GM12872 (cell line): ENCODE data around the gene STK4.

Experiments
- TF ChIP-seq, protein P1 (sequence below): IDR thresholded peaks from 3 replicates; pipeline ENCODE4 v1.5.1; 2011; ENCODE audit warnings: low read depth, mild to moderate bottlenecking, low read length, moderate library complexity; ENCODE audit not compliant: insufficient read depth

STK4 gene

DNA sequence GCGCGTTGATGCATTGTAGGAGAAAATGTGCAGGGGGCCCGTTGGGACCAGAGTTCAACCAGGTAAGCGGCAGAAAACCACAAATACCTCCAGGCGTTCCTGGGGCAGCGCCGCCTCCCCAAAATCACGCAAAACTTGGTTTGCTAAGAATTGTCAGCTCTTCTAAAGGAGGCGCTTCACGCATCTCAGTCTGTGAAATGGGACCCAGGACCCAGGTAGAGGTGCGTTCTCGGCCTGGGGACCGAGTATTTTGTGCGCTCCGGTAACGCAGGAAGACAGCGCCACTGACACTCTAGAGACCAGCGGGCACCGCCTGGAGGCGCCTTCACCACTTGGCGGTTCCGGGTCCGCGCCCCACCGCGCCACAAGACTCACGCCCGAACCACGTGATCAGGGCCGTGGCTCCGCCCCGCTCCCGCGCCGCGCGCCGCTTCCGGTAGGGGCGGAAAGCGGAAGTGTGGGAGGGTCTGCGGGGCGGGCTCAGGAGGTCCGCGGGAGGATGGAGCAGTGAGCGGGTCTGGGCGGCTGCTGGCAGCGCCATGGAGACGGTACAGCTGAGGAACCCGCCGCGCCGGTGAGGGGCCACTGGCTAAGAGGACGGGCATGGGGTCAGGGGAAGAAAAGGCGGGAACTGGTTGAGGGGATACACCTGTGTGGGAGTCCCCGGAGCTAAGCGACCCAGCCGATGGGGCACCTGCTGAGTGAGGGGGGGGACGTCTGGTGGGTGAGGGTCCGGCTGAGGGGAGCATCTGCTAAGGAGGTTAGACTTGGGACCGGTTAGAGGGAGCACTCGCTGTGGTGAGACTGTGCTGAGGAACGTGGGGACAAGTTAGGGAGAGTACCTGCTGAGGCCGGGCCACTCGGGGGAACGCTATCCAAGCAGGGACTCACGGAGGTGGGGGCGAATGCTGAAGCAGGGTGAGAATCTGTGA lies at the start of gene STK4:
Gene STK4, plus strand, starts transcription at position 483 of the 932 bp plus-strand sequence. Its CDS starts 57 bp downstream, at position 540.
- TF ChIP-seq, protein P1, sequence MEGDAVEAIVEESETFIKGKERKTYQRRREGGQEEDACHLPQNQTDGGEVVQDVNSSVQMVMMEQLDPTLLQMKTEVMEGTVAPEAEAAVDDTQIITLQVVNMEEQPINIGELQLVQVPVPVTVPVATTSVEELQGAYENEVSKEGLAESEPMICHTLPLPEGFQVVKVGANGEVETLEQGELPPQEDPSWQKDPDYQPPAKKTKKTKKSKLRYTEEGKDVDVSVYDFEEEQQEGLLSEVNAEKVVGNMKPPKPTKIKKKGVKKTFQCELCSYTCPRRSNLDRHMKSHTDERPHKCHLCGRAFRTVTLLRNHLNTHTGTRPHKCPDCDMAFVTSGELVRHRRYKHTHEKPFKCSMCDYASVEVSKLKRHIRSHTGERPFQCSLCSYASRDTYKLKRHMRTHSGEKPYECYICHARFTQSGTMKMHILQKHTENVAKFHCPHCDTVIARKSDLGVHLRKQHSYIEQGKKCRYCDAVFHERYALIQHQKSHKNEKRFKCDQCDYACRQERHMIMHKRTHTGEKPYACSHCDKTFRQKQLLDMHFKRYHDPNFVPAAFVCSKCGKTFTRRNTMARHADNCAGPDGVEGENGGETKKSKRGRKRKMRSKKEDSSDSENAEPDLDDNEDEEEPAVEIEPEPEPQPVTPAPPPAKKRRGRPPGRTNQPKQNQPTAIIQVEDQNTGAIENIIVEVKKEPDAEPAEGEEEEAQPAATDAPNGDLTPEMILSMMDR, result peak; percentile 65

DNA sequence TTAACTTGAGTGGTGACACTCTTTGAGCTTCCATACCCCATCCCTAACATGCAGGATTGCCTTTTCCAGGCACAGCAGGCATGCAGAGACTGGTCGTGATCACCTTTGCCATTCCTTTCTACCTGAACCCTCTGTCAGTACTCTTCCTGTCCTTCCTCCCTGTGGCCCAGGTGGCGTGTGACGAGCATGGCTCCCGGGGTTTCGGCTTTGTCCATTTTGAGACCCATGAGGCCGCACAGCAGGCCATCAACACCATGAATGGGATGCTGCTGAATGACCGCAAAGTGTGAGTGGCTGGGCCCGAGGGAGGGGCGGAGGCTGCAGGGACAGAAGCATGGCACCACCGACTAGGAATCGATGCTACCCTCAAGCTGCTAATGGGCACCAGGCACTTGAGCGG lies 49.7 kb upstream of the STK4 start:
- TF ChIP-seq, protein P1, result no peak

DNA sequence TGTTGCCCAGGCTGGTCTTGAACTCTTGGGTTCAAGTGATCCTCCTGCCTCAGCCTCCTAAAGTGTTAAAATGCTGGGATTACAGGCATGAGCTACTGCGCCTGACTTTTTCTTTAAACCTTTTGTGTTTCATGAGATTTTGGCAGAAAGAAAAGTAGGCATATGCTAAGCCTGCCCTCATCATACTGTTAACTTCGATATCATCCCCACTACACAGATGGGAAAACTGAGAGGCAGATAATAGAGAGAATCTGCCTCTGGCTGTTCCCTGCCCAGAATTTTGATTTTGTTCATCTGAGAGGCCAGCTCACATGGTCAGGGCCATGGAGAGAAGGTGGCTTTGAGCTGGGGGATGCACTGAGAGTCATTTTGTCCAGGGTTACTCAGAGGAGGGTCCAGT lies 48.9 kb upstream of the STK4 start:
- TF ChIP-seq, protein P1, result no peak

DNA sequence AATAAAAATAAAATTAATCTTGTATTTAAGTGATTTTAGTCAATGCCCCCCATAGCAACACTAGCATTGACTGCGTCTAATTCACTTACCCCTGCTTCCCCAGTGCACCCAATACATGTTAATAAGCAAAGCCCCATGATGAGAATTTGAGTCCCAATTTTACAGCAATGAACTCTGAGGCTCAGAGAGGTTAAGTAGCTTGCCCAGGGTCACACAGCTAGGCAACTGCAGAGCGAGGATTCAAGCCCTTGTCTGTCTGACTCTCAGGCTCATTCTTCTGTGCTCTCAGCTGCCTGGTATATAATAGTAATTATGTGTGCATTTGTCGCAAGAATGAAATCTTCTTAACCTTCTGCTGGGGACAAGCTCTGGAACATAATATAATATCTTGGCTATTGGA lies 48.0 kb upstream of the STK4 start:
- TF ChIP-seq, protein P1, result no peak

DNA sequence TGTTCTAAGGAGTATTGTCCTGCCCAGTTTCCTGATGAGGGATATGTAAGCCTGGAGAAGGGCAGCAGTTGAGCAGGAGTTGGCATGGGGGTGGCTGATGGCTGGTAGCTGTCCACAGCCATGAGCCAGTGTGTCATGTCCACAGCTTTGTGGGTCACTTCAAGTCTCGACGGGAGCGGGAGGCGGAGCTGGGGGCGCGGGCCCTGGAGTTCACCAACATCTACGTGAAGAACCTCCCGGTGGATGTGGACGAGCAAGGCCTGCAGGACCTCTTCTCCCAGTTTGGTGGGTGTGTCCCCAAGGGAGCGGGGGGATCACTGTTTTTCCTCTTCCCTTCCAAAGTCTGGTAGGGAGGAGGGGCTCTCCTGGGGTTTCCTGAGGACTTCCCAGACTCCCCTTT lies 47.6 kb upstream of the STK4 start:
- TF ChIP-seq, protein P1, result no peak

DNA sequence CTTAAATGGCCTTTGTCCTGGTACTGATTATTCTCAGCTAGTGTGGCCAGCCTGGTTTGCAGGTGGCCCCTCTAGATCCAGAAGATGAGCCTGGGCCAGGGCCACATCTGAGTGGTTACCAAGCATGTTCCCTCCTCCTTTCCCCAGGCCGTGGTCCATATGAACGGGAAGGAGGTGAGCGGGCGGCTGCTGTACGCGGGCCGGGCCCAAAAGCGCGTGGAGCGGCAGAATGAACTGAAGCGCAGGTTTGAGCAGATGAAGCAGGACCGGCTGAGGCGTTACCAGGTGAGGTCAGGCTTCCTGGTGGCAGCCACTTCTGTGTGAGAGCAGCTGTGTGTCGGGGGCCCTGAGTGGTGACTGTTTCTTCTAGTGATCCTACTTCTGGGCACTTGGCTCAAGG lies 44.9 kb upstream of the STK4 start:
- TF ChIP-seq, protein P1, result no peak

DNA sequence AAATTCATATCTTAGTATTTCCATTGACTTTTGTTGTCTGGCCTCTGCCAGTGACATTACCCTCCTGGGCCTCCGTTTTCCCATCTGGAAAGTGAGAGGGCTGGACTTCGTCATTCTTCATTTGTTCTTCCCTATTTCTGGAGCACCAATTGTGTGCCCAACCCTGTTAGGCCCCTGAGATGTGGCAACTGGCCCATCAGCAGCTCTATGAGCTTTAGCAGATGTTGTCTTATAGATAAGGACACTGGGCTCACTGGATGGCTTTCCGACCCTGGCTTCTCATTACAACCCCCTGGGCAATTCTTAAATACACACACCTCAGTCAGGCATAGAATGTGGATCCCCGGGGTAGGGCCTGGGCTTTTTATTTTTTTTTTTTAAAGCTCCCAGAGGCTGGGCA lies 41.8 kb upstream of the STK4 start:
- TF ChIP-seq, protein P1, result no peak
